Subcutaneous abdominal adipose tissue (tissue), 5 donors: ENCODE results near the gene KRT76.

ENCODE experiments used
- H3K27ac ChIP-seq: one replicate; pipeline ENCODE4 v1.7.0; 2013; ENCODE audit warnings: low read depth, mild to moderate bottlenecking, inconsistent platforms, low read length, moderate library complexity
- H3K27me3 ChIP-seq, 5 donors: one replicate each; pipeline ENCODE4 v1.7.0; 2013; ENCODE audit warnings: low read length in 5 of 5, inconsistent platforms in 1 of 5; ENCODE audit not compliant: control insufficient read depth in 5 of 5, insufficient read depth in 4 of 5
- H3K36me3 ChIP-seq, 5 donors: one replicate each; pipeline ENCODE4 v1.7.0; 2013; ENCODE audit warnings: low read length in 5 of 5; ENCODE audit not compliant: control insufficient read depth in 5 of 5, insufficient read depth in 5 of 5
- H3K4me1 ChIP-seq, 5 donors: one replicate each; pipeline ENCODE4 v1.7.0; 2013; ENCODE audit warnings: low read length in 5 of 5, mild to moderate bottlenecking in 3 of 5, moderate library complexity in 1 of 5; ENCODE audit not compliant: control insufficient read depth in 5 of 5, insufficient read depth in 5 of 5
- H3K4me3 ChIP-seq, 5 donors: one replicate each; pipeline ENCODE4 v1.7.0; 2013; ENCODE audit warnings: low read length in 5 of 5, low read depth in 1 of 5
- H3K9ac ChIP-seq, 5 donors: one replicate each; pipeline ENCODE4 v1.7.0; 2013; ENCODE audit warnings: low read length in 5 of 5, mild to moderate bottlenecking in 4 of 5, moderate library complexity in 3 of 5
- H3K9me3 ChIP-seq, 5 donors: one replicate each; pipeline ENCODE4 v1.7.0; 2013; ENCODE audit warnings: low read length in 5 of 5; ENCODE audit not compliant: control insufficient read depth in 5 of 5
- donor health status: healthy.
- donor health status: healthy.
- donor health status: healthy.
- donor health status: healthy.
- donor health status: healthy.

Gene KRT76

GRCh38 chr12:52776913-52777395, at the start of gene KRT76:
Gene KRT76 (minus strand): TSS chr12:52777345. CDS start chr12:52777291, 54 bp downstream.
- H3K9ac ChIP-seq, result no peak within 1 kb of the TSS
- H3K27me3 ChIP-seq, result peaks cover 0 to 4% (median 4%) of the 10 kb centered on the region in 5 donors
- no peak within 1 kb of the TSS for H3K4me3 ChIP-seq
- no peak within 1 kb of the TSS for H3K27ac ChIP-seq
- H3K9me3 ChIP-seq, result no peaks in the 10 kb centered on the region
- H3K36me3 ChIP-seq, result no peaks in the 10 kb centered on the region
- no peaks in the 10 kb centered on the region for H3K4me1 ChIP-seq

- no peak overlapping the region for H3K9ac ChIP-seq
- no peak overlapping the region for H3K4me3 ChIP-seq
- peaks cover 0 to 17% (median 6%) of the 10 kb centered on the region in 5 donors for H3K4me1 ChIP-seq
- no peaks in the 10 kb centered on the region for H3K9me3 ChIP-seq
- H3K36me3 ChIP-seq, result no peaks in the 10 kb centered on the region
- H3K27me3 ChIP-seq, result no peaks in the 10 kb centered on the region
- no peak overlapping the region for H3K27ac ChIP-seq
Observed at GRCh38 chr12:52825961-52826360, 48.8 kb upstream of the KRT76 start.

GRCh38 chr12:52824741-52825410, 47.7 kb upstream of the KRT76 start:
- Histone ChIP-seq H3K9ac (no peak overlapping the region), H3K4me1 (peaks cover 0 to 6% (median under 1%) of the 10 kb centered on the region in 5 donors), H3K4me3 (no peak overlapping the region), H3K27me3 (peaks cover 0 to 6% (median 2%) of the 10 kb centered on the region in 5 donors), H3K36me3 (no peaks in the 10 kb centered on the region), H3K27ac (no peak overlapping the region), H3K9me3 (no peaks in the 10 kb centered on the region)

DNA sequence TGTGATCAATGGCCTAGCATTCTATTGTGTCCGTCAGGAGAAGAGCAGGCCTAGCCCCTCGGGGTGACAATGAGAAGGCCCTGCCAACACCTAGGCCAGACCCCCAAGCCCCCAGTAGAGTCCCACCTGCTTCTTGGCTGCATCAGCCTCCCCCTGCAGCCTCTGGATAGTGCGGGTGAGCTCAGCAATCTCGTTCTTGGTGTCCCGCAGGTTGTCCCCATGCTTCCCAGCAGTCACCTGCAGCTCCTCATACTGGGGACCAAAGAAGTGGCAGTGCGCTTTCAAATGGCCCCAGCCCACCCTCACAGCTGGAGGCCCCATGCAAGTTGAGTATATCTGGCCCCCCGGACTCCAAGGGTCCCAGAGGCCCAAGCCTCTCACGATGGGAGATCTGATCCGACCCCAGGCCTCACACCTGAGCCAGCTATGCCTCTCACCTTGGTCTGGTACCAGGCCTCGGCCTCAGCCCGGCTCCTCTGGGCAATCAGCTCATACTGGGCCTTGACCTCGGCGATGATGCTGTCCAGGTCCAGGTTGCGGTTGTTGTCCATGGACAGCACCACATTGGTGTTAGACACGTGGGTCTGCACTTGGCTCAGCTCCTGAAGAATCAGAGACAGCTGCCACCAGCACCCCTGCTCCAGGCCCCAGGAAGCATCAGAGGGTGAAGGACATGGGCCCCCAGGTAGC, 46.8 kb upstream of the KRT76 start:
- Histone ChIP-seq H3K27ac (no peak overlapping the region), H3K36me3 (no peaks in the 10 kb centered on the region), H3K4me1 (peaks cover 0 to 4% (median 0%) of the 10 kb centered on the region in 5 donors), H3K9me3 (no peaks in the 10 kb centered on the region), H3K9ac (no peak overlapping the region), H3K4me3 (no peak overlapping the region), H3K27me3 (peaks cover 0 to 6% (median 3%) of the 10 kb centered on the region in 5 donors)

GRCh38 chr12:52822771-52823510, 45.8 kb upstream of the KRT76 start:
- Histone ChIP-seq H3K4me1 (peaks cover 0 to 4% (median 0%) of the 10 kb centered on the region in 5 donors), H3K27ac (no peak overlapping the region), H3K9me3 (no peaks in the 10 kb centered on the region), H3K4me3 (no peak overlapping the region), H3K9ac (no peak overlapping the region), H3K27me3 (peaks cover 3 to 13% (median 4%) of the 10 kb centered on the region in 5 donors), H3K36me3 (no peaks in the 10 kb centered on the region)

DNA sequence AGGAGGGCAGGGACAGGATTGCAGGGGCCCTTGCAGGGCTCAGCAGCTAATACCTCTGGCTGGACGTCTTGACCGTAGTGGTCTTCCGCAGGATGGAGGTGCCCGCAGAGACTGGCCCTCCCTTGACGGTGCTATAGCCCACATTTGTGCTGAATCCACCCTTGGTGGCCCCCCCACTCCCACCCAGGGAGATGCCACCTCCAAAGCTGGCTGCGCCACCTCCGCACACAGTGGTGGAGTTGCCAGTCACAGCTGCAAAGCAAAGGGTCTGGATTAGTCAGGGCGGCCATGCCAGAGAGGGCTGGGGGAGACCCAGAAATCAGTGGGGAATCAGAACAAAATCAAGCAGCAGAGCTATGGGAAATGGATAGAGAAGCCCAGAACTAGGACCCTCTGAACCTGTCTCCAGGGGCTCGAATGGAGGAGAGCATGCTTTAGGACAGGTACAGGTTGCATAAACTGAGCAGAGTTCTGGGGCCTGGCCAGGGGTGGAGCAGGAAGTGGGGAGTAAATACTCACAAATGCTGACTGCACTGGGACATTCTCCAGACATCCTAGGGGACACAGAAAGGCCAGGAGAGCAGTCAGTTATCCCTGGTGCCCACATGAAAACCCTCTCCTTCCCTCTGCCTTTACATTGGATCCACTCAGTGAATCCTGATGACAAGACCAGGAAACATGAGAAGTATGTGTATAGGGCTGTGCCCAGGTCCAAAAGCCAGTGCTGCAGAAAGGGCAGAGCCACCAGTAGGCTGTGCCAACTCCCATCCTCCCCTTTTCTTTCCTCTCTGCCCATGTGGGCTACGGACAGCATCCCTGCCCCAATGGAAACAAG, 44.9 kb upstream of the KRT76 start:
- Histone ChIP-seq H3K4me1 (peaks cover 0 to 4% (median 0%) of the 10 kb centered on the region in 5 donors), H3K4me3 (no peak overlapping the region), H3K27me3 (peaks cover 4 to 21% (median 4%) of the 10 kb centered on the region in 5 donors), H3K9me3 (no peaks in the 10 kb centered on the region), H3K9ac (no peak overlapping the region), H3K27ac (no peak overlapping the region), H3K36me3 (no peaks in the 10 kb centered on the region)

DNA sequence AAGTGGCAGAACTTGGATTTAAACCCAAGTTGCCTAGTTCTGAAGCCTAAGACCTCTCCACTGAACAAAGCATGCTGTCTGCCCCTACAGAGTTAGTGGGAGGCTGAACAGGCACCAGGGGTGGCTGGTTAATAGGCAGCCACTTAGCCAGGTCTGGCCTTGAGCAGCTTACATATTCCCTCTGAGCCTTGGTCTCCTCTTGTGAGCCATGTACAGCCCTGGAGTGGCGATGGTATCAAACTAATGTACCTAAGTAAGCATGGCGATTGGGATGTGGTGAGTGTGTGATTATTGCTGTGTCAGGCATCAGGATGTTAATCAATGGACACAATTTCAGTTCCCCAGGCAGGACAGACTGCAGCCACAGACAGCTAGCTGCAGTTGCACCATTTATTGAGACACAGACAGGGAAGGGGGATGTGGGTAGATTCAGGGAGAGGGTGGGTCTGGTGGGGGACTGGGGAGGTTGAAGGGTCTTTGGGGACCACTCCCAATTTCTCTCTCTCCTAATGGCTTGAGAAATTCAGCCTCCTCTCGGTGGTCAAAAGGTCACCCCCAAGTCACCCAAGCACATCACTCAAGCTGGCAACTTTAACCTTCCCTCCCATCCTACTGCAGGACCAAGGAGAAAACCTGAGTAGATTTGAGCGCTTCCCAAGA, 44.1 kb upstream of the KRT76 start:
- Histone ChIP-seq H3K4me3 (no peak overlapping the region), H3K4me1 (peaks cover 0 to 4% (median 0%) of the 10 kb centered on the region in 5 donors), H3K9ac (no peak overlapping the region), H3K9me3 (no peaks in the 10 kb centered on the region), H3K27ac (no peak overlapping the region), H3K36me3 (no peaks in the 10 kb centered on the region), H3K27me3 (peaks cover 4 to 22% (median 6%) of the 10 kb centered on the region in 5 donors)

DNA sequence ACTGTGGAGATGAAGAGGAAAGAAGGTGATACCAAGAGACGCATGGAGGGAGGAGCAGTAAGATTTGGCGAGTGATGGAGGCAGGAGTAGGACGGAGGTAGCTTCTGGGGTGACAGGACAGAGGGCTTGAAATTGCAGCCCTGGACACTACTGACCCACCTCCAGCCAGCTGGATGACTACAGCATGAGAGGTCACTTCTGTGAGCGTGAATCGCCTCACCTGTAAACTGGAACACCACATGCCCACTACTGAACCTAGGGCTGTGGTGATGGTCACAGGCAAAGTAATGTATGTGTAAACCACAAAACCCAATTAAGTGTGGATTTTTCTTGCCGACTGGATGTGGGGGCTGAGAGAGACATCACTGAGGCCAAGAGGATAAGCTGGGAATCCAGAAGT, 43.4 kb upstream of the KRT76 start:
- H3K27me3 ChIP-seq, result peaks cover 4 to 22% (median 6%) of the 10 kb centered on the region in 5 donors

More for the DNA sequence above, 43.4 kb upstream of the KRT76 start:
- Histone ChIP-seq H3K4me3 (no peak overlapping the region), H3K27ac (no peak overlapping the region), H3K36me3 (no peaks in the 10 kb centered on the region), H3K9me3 (no peaks in the 10 kb centered on the region), H3K9ac (no peak overlapping the region), H3K4me1 (peaks cover 0 to 4% (median 0%) of the 10 kb centered on the region in 5 donors)
